ENCODE data around the gene CUL4A. TPM values are rescaled to one million over a fixed set of nuclear protein-coding genes. Genes with fewer than 3 reads are reported as not detected.
"Not testable (repeated sequence)": the region's sequence is repeated elsewhere in the genome, so short reads cannot be mapped to it uniquely, and the experiment has no call there.

Gene CUL4A
- total and polyA plus RNA-seq, 9 of the 15 experiments (the other 6 are each of a cell fraction or from before 2014, with no cell fraction given) = 21.1 to 92.0 (median 63.2) TPM

DNA sequence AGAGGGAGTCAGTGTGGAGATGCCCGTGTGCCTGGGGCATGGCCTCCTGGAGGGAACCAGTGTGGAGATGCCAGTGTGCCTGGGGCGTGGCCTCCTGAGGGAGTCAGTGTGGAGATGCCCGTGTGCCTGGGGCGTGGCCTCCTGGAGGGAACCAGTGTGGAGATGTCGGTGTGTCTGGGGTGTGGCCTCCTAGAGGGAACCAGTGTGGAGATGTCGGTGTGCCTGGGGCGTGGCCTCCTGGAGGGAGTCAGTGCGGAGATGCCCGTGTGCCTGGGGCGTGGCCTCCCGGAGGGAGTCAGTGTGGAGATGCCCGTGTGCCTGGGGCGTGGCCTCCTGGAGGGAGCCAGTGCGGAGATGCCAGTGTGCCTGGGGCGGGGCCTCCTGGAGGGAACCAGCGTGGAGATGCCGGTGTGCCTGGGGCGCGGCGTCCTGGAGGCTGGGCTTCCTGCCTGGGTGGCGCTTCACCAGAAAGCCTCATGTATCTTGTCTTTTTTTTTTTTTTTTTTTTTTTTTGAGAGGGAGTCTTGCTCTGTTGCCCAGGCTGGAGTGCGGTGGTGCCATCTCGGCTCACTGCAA lies 105.6 kb downstream of the CUL4A start:
- H2AFZ ChIP-seq (ENCODE audit: low read depth, low read length); H3K4me3 ChIP-seq; H3K9me1 ChIP-seq (ENCODE audit: control insufficient read depth, insufficient read depth, low read length); H3K9ac ChIP-seq (ENCODE audit: insufficient read depth in 1 of 2, low read depth in 2 of 2, low read length in 2 of 2); FAIRE-seq; BruUV-seq (replicated peaks); H3K4me1 ChIP-seq (replicated peaks in 1 of 2; ENCODE audit: control insufficient read depth in 2 of 2, insufficient read depth in 2 of 2, low read length in 2 of 2); H3K27ac ChIP-seq (ENCODE audit: extremely low read depth, low read depth, low read length); ATAC-seq; CTCF ChIA-PET (ENCODE audit: low intra/inter-chr PET ratio); H3K27me3 ChIP-seq (ENCODE audit: control insufficient read depth in 2 of 2, insufficient read depth in 2 of 2, low read length in 2 of 2); intact Hi-C loops (cut with micrococcal nuclease); H4K20me1 ChIP-seq (replicated peaks; ENCODE audit: control insufficient read depth, insufficient read depth, low read length); DNase-seq (ENCODE audit: extremely low read depth in 1 of 4, low spot score in 3 of 4); POLR2A ChIA-PET; H3K9me3 ChIP-seq (replicated peaks; ENCODE audit: control insufficient read depth, insufficient read depth, low read depth, low read length); H3K79me2 ChIP-seq (ENCODE audit: control insufficient read depth, insufficient read depth, low read length); in situ Hi-C loops (cut with MboI); H3K4me2 ChIP-seq (ENCODE audit: insufficient read depth, low read length): not testable (repeated sequence)
- 82% methylated on average over 8 of the region's 23 CpGs for WGBS (ENCODE audit: insufficient coverage, low coverage, missing lambda C conversion rate)
- peaks cover 44% of the 10 kb centered on the region; the same call in 2 of the 3 replicates for H3K36me3 ChIP-seq (ENCODE audit: control insufficient read depth, insufficient read depth, low read length)

DNA sequence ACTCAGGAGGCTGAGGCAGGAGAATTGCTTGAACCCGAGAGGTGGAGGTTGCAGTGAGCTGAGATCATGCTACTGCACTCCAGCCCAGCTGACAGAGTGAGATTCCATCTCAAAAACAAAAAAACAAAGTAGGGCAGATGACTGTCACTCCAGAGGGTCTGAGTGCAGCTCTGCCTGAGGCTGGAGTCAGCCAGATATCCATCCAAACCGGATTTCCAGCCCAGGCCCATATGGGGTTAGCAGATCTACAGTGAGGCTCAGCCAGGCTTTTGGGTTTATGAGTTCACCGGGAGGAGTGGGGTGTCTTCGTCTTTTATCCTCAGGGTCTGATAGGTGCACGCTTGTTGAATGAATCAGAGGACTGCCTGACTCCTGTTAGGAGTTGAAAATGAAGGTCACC lies 106.6 kb downstream of the CUL4A start:
- Histone ChIP-seq H2AFZ (ENCODE audit: low read depth, low read length) (no peak overlapping the region), H3K9ac (ENCODE audit: insufficient read depth in 1 of 2, low read depth in 2 of 2, low read length in 2 of 2) (no peak overlapping the region), H3K4me1 (replicated peaks in 1 of 2; ENCODE audit: control insufficient read depth in 2 of 2, insufficient read depth in 2 of 2, low read length in 2 of 2) (no peaks in the 10 kb centered on the region; a peak in 1 of 5 replicates), H3K9me3 (replicated peaks; ENCODE audit: control insufficient read depth, insufficient read depth, low read depth, low read length) (no peaks in the 10 kb centered on the region), H3K27me3 (ENCODE audit: control insufficient read depth in 2 of 2, insufficient read depth in 2 of 2, low read length in 2 of 2) (no peaks in the 10 kb centered on the region), H4K20me1 (replicated peaks; ENCODE audit: control insufficient read depth, insufficient read depth, low read length) (no peaks in the 10 kb centered on the region), H3K9me1 (ENCODE audit: control insufficient read depth, insufficient read depth, low read length) (no peaks in the 10 kb centered on the region), H3K27ac (ENCODE audit: extremely low read depth, low read depth, low read length) (no peak overlapping the region), H3K79me2 (ENCODE audit: control insufficient read depth, insufficient read depth, low read length) (no peaks in the 10 kb centered on the region), H3K4me3 (no peak overlapping the region), H3K4me2 (ENCODE audit: insufficient read depth, low read length) (no peak overlapping the region), H3K36me3 (ENCODE audit: control insufficient read depth, insufficient read depth, low read length) (peaks cover 48% of the 10 kb centered on the region; the same call in 2 of the 3 replicates)
- ATAC-seq = no peak
- FAIRE-seq = no peak
- BruUV-seq (replicated peaks) = no TSS peak
- no peak for DNase-seq (ENCODE audit: extremely low read depth in 1 of 4, low spot score in 3 of 4)
- ChIA-PET POLR2A (interaction anchor here (0.6 to 1.7 kb wide), 3 partner anchors 14 to 995 kb away, joined by 3 to 6 read pairs (median 4); no protein-coding TSS in a partner anchor), CTCF (ENCODE audit: low intra/inter-chr PET ratio) (no interaction called here)
- in situ Hi-C loops (cut with MboI) (no loop called here), intact Hi-C loops (cut with micrococcal nuclease) (no loop called here)
- WGBS (ENCODE audit: insufficient coverage, low coverage, missing lambda C conversion rate) = 79% methylated on average over 5 of the region's 5 CpGs
- TF ChIP-seq MTA3 (IDR thresholded peaks at IDR 0.05; ENCODE audit: borderline replicate concordance) (no peak), HOXB6 (CRISPR knock-in tag; IDR thresholded peaks at IDR 0.05; ENCODE audit: borderline replicate concordance) (no peak), MBD1 (CRISPR knock-in tag; IDR thresholded peaks at IDR 0.05) (no peak), KAT8 (IDR thresholded peaks at IDR 0.05; ENCODE audit: low read depth) (no peak), MTA2 (IDR thresholded peaks at IDR 0.05; ENCODE audit: low read depth) (no peak)
- TF ChIP-seq, protein P1, sequence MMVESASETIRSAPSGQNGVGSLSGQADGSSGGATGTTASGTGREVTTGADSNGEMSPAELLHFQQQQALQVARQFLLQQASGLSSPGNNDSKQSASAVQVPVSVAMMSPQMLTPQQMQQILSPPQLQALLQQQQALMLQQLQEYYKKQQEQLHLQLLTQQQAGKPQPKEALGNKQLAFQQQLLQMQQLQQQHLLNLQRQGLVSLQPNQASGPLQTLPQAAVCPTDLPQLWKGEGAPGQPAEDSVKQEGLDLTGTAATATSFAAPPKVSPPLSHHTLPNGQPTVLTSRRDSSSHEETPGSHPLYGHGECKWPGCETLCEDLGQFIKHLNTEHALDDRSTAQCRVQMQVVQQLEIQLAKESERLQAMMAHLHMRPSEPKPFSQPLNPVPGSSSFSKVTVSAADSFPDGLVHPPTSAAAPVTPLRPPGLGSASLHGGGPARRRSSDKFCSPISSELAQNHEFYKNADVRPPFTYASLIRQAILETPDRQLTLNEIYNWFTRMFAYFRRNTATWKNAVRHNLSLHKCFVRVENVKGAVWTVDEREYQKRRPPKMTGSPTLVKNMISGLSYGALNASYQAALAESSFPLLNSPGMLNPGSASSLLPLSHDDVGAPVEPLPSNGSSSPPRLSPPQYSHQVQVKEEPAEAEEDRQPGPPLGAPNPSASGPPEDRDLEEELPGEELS (CRISPR knock-in tag; IDR thresholded peaks at IDR 0.05; ENCODE audit: borderline replicate concordance) = no peak
- TF ChIP-seq, protein P2, sequence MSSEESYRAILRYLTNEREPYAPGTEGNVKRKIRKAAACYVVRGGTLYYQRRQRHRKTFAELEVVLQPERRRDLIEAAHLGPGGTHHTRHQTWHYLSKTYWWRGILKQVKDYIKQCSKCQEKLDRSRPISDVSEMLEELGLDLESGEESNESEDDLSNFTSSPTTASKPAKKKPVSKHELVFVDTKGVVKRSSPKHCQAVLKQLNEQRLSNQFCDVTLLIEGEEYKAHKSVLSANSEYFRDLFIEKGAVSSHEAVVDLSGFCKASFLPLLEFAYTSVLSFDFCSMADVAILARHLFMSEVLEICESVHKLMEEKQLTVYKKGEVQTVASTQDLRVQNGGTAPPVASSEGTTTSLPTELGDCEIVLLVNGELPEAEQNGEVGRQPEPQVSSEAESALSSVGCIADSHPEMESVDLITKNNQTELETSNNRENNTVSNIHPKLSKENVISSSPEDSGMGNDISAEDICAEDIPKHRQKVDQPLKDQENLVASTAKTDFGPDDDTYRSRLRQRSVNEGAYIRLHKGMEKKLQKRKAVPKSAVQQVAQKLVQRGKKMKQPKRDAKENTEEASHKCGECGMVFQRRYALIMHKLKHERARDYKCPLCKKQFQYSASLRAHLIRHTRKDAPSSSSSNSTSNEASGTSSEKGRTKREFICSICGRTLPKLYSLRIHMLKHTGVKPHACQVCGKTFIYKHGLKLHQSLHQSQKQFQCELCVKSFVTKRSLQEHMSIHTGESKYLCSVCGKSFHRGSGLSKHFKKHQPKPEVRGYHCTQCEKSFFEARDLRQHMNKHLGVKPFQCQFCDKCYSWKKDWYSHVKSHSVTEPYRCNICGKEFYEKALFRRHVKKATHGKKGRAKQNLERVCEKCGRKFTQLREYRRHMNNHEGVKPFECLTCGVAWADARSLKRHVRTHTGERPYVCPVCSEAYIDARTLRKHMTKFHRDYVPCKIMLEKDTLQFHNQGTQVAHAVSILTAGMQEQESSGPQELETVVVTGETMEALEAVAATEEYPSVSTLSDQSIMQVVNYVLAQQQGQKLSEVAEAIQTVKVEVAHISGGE (CRISPR knock-in tag; IDR thresholded peaks at IDR 0.05) = no peak

Data from K562 (cell line).